ENCODE results near the gene CARD9. TPM values are rescaled to one million over a fixed set of nuclear protein-coding genes. Genes with fewer than 3 reads are reported as not detected.

The CARD9 gene
- total RNA-seq, 1 experiment from 2014 or later = 5.6 TPM

GRCh38 chr9:136364942-136365774, 8.3 kb downstream of the CARD9 start:
- Histone ChIP-seq H2BK12ac (ENCODE audit: insufficient read length, low read depth, low read length) (no peak overlapping the region), H3K23ac (ENCODE audit: insufficient read length, low read depth, low read length) (no peak overlapping the region), H2AFZ (ENCODE audit: low read length) (no peak overlapping the region), H3K27ac (ENCODE audit: insufficient read length, low read depth, low read length) (no peak overlapping the region), H2BK120ac (ENCODE audit: low read depth, low read length, poor library complexity, severe bottlenecking) (no peak overlapping the region), H4K20me1 (ENCODE audit: control insufficient read depth, insufficient read depth, insufficient read length) (no peaks in the 10 kb centered on the region), H3K4me2 (ENCODE audit: insufficient read depth, insufficient read length, low read length) (no peak overlapping the region), H3K27me3 (ENCODE audit: insufficient read depth, low read length) (no peaks in the 10 kb centered on the region), H3K14ac (ENCODE audit: insufficient read depth, low read length) (no peak overlapping the region; the same call in 1 of the 2 replicates), H3K9ac (ENCODE audit: extremely low read depth, insufficient read length, low read length) (no peak overlapping the region), H3T11ph (ENCODE audit: low read length) (no peak overlapping the region), H2BK15ac (ENCODE audit: low read depth, low read length) (no peak overlapping the region), H3K23me2 (ENCODE audit: insufficient read length, low read depth, low read length, poor library complexity, severe bottlenecking) (no peaks in the 10 kb centered on the region), H2AK5ac (ENCODE audit: insufficient read length, low read length) (no peak overlapping the region), H3K56ac (ENCODE audit: insufficient read length, low read depth, low read length) (no peak overlapping the region), H2BK5ac (ENCODE audit: insufficient read length, low read length) (no peak overlapping the region), H3K4ac (ENCODE audit: low read depth, low read length) (no peak overlapping the region), H4K8ac (replicated peaks; ENCODE audit: insufficient read length, low read depth, low read length) (no peak overlapping the region), H2BK20ac (ENCODE audit: low read depth, low read length, poor library complexity, severe bottlenecking) (no peak overlapping the region), H4K5ac (ENCODE audit: insufficient read length, low read depth, low read length) (no peak overlapping the region), H3K9me3 (ENCODE audit: control insufficient read depth, low read depth, low read length) (no peaks in the 10 kb centered on the region), H3K18ac (ENCODE audit: insufficient read length, low read depth, low read length) (no peak overlapping the region), H3K4me1 (ENCODE audit: insufficient read depth, low read length) (no peaks in the 10 kb centered on the region), H3K79me2 (ENCODE audit: insufficient read depth, low read length) (no peaks in the 10 kb centered on the region), H4K91ac (ENCODE audit: insufficient read length, low read depth, low read length) (no peak overlapping the region), H3K79me1 (ENCODE audit: insufficient read depth, low read depth, low read length, poor library complexity, severe bottlenecking) (no peaks in the 10 kb centered on the region)
- no peak for TF ChIP-seq CTCF (conservative IDR thresholded peaks at IDR 0.05)
- H3K36me3 Mint-ChIP-seq (ENCODE audit: insufficient read depth in 1 of 3, low read depth in 3 of 3) = peaks cover 0 to 10% (median 0%) of the 10 kb centered on the region in 3 experiments; a peak in 3 of 7 replicates
- H3K27me3 Mint-ChIP-seq (ENCODE audit: low read depth) = peaks cover 1% of the 10 kb centered on the region; the same call in 1 of the 2 replicates
- H3K4me1 Mint-ChIP-seq = peaks cover 3 to 5% of the 10 kb centered on the region in 2 experiments; a peak in 1 of 4 replicates
- no peak for DNase-seq
- H3K27ac Mint-ChIP-seq = no peak overlapping the region
- WGBS (ENCODE audit: extremely low coverage, insufficient read length, low lambda C conversion rate) = no CpG with 5 or more reads among the region's 31 CpGs
- peak overlapping the region in 1 of 2 experiments; percentile 40; a peak in 2 of 5 replicates for H3K4me3 Mint-ChIP-seq
- no peaks in the 10 kb centered on the region for H3K9me3 Mint-ChIP-seq

All from H9 (cell line).